Measurements from ENCODE around the gene KRTAP3-1.

The KRTAP3-1 gene

GRCh38 chr17:41016578-41017215 is 7.8 kb upstream of the KRTAP3-1 start:
- H3K27ac ChIP-seq (ENCODE audit: insufficient read depth, low read depth, low read length, poor library complexity, severe bottlenecking) = no peak overlapping the region
- H3K36me3 ChIP-seq (ENCODE audit: control insufficient read depth, insufficient read depth, low read length) = no peaks in the 10 kb centered on the region
- 91 to 92% methylated on average over 13 of the region's 13 CpGs for WGBS, 2 experiments
- H3K4me1 ChIP-seq (ENCODE audit: control insufficient read depth, insufficient read depth, low read length) = no peaks in the 10 kb centered on the region
- H3K4me3 ChIP-seq (ENCODE audit: insufficient read depth, low read depth, low read length) = no peak overlapping the region
- no peaks in the 10 kb centered on the region for H3K27me3 ChIP-seq (ENCODE audit: control insufficient read depth, insufficient read depth, low read length, poor library complexity, severe bottlenecking)
- H3K9me3 ChIP-seq (ENCODE audit: control insufficient read depth, low read length) = no peaks in the 10 kb centered on the region

GRCh38 chr17:41015454-41015853 is 6.5 kb upstream of the KRTAP3-1 start:
- Histone ChIP-seq H3K36me3 (ENCODE audit: control insufficient read depth, insufficient read depth, low read length) (no peaks in the 10 kb centered on the region), H3K9me3 (ENCODE audit: control insufficient read depth, low read length) (no peaks in the 10 kb centered on the region), H3K4me1 (ENCODE audit: control insufficient read depth, insufficient read depth, low read length) (no peaks in the 10 kb centered on the region), H3K27ac (ENCODE audit: insufficient read depth, low read depth, low read length, poor library complexity, severe bottlenecking) (no peak overlapping the region), H3K27me3 (ENCODE audit: control insufficient read depth, insufficient read depth, low read length, poor library complexity, severe bottlenecking) (no peaks in the 10 kb centered on the region), H3K4me3 (ENCODE audit: insufficient read depth, low read depth, low read length) (no peak overlapping the region)
- WGBS, 2 experiments = 78 to 85% methylated on average over 6 to 7 of the region's 7 CpGs

GRCh38 chr17:41013606-41014005 is 4.7 kb upstream of the KRTAP3-1 start:
- Histone ChIP-seq H3K4me3 (ENCODE audit: insufficient read depth, low read depth, low read length) (no peak overlapping the region), H3K27me3 (ENCODE audit: control insufficient read depth, insufficient read depth, low read length, poor library complexity, severe bottlenecking) (no peaks in the 10 kb centered on the region), H3K4me1 (ENCODE audit: control insufficient read depth, insufficient read depth, low read length) (peaks cover 6% of the 10 kb centered on the region), H3K9me3 (ENCODE audit: control insufficient read depth, low read length) (no peaks in the 10 kb centered on the region), H3K36me3 (ENCODE audit: control insufficient read depth, insufficient read depth, low read length) (no peaks in the 10 kb centered on the region), H3K27ac (ENCODE audit: insufficient read depth, low read depth, low read length, poor library complexity, severe bottlenecking) (no peak overlapping the region)
- WGBS, 2 experiments = 68 to 88% methylated on average over 1 of the region's 1 CpG

- H3K27me3 ChIP-seq (ENCODE audit: control insufficient read depth, insufficient read depth, low read length, poor library complexity, severe bottlenecking) = no peaks in the 10 kb centered on the region
- 95 to 98% methylated on average over 3 of the region's 3 CpGs for WGBS, 2 experiments
- H3K36me3 ChIP-seq (ENCODE audit: control insufficient read depth, insufficient read depth, low read length) = no peaks in the 10 kb centered on the region
- H3K27ac ChIP-seq (ENCODE audit: insufficient read depth, low read depth, low read length, poor library complexity, severe bottlenecking) = no peak overlapping the region
- no peak overlapping the region for H3K4me3 ChIP-seq (ENCODE audit: insufficient read depth, low read depth, low read length)
- H3K9me3 ChIP-seq (ENCODE audit: control insufficient read depth, low read length) = no peaks in the 10 kb centered on the region
- H3K4me1 ChIP-seq (ENCODE audit: control insufficient read depth, insufficient read depth, low read length) = peaks cover 6% of the 10 kb centered on the region
These were observed 4.3 kb upstream of the KRTAP3-1 start for GRCh38 chr17:41013181-41013580.

GRCh38 chr17:41012326-41013120 is 3.6 kb upstream of the KRTAP3-1 start:
- no peak overlapping the region for H3K4me3 ChIP-seq (ENCODE audit: insufficient read depth, low read depth, low read length)
- H3K36me3 ChIP-seq (ENCODE audit: control insufficient read depth, insufficient read depth, low read length) = no peaks in the 10 kb centered on the region
- peaks cover 6% of the 10 kb centered on the region for H3K4me1 ChIP-seq (ENCODE audit: control insufficient read depth, insufficient read depth, low read length)
- no peak overlapping the region for H3K27ac ChIP-seq (ENCODE audit: insufficient read depth, low read depth, low read length, poor library complexity, severe bottlenecking)
- H3K9me3 ChIP-seq (ENCODE audit: control insufficient read depth, low read length) = no peaks in the 10 kb centered on the region
- 89 to 92% methylated on average over 6 of the region's 6 CpGs for WGBS, 2 experiments
- no peaks in the 10 kb centered on the region for H3K27me3 ChIP-seq (ENCODE audit: control insufficient read depth, insufficient read depth, low read length, poor library complexity, severe bottlenecking)

- H3K4me1 ChIP-seq (ENCODE audit: control insufficient read depth, insufficient read depth, low read length) = peaks cover 6% of the 10 kb centered on the region
- H3K4me3 ChIP-seq (ENCODE audit: insufficient read depth, low read depth, low read length) = no peak overlapping the region
- H3K9me3 ChIP-seq (ENCODE audit: control insufficient read depth, low read length) = no peaks in the 10 kb centered on the region
- no peak overlapping the region for H3K27ac ChIP-seq (ENCODE audit: insufficient read depth, low read depth, low read length, poor library complexity, severe bottlenecking)
- no peaks in the 10 kb centered on the region for H3K36me3 ChIP-seq (ENCODE audit: control insufficient read depth, insufficient read depth, low read length)
- no peaks in the 10 kb centered on the region for H3K27me3 ChIP-seq (ENCODE audit: control insufficient read depth, insufficient read depth, low read length, poor library complexity, severe bottlenecking)
These were observed 1.5 kb upstream of the KRTAP3-1 start for GRCh38 chr17:41010441-41010840.

- WGBS, 2 experiments = 100% methylated on average over 1 of the region's 1 CpG; no CpG with 5 or more reads in 1 of the 2 experiments
- Histone ChIP-seq H3K4me3 (ENCODE audit: insufficient read depth, low read depth, low read length) (no peak overlapping the region), H3K27me3 (ENCODE audit: control insufficient read depth, insufficient read depth, low read length, poor library complexity, severe bottlenecking) (no peaks in the 10 kb centered on the region), H3K36me3 (ENCODE audit: control insufficient read depth, insufficient read depth, low read length) (no peaks in the 10 kb centered on the region), H3K27ac (ENCODE audit: insufficient read depth, low read depth, low read length, poor library complexity, severe bottlenecking) (peak overlapping the region; percentile 28), H3K4me1 (ENCODE audit: control insufficient read depth, insufficient read depth, low read length) (peaks cover 6% of the 10 kb centered on the region), H3K9me3 (ENCODE audit: control insufficient read depth, low read length) (no peaks in the 10 kb centered on the region)
These were observed 1.0 kb upstream of the KRTAP3-1 start for GRCh38 chr17:41009936-41010335.

- no peaks in the 10 kb centered on the region for H3K36me3 ChIP-seq (ENCODE audit: control insufficient read depth, insufficient read depth, low read length)
- H3K27ac ChIP-seq (ENCODE audit: insufficient read depth, low read depth, low read length, poor library complexity, severe bottlenecking) = no peak overlapping the region
- WGBS, 2 experiments = 66 to 72% methylated on average over 4 of the region's 4 CpGs
- no peaks in the 10 kb centered on the region for H3K9me3 ChIP-seq (ENCODE audit: control insufficient read depth, low read length)
- H3K4me1 ChIP-seq (ENCODE audit: control insufficient read depth, insufficient read depth, low read length) = peaks cover 6% of the 10 kb centered on the region
- no peak overlapping the region for H3K4me3 ChIP-seq (ENCODE audit: insufficient read depth, low read depth, low read length)
- no peaks in the 10 kb centered on the region for H3K27me3 ChIP-seq (ENCODE audit: control insufficient read depth, insufficient read depth, low read length, poor library complexity, severe bottlenecking)
These were observed 403 bp upstream of the KRTAP3-1 start for GRCh38 chr17:41009301-41009760.

GRCh38 chr17:41004397-41004796 is 4.5 kb downstream of the KRTAP3-1 start:
- no peak overlapping the region for H3K27ac ChIP-seq (ENCODE audit: insufficient read depth, low read depth, low read length, poor library complexity, severe bottlenecking)
- peaks cover 6% of the 10 kb centered on the region for H3K4me1 ChIP-seq (ENCODE audit: control insufficient read depth, insufficient read depth, low read length)
- H3K9me3 ChIP-seq (ENCODE audit: control insufficient read depth, low read length) = no peaks in the 10 kb centered on the region
- H3K27me3 ChIP-seq (ENCODE audit: control insufficient read depth, insufficient read depth, low read length, poor library complexity, severe bottlenecking) = no peaks in the 10 kb centered on the region
- no peaks in the 10 kb centered on the region for H3K36me3 ChIP-seq (ENCODE audit: control insufficient read depth, insufficient read depth, low read length)
- WGBS, 2 experiments = 94 to 98% methylated on average over 3 of the region's 3 CpGs
- no peak overlapping the region for H3K4me3 ChIP-seq (ENCODE audit: insufficient read depth, low read depth, low read length)

- H3K27ac ChIP-seq (ENCODE audit: insufficient read depth, low read depth, low read length, poor library complexity, severe bottlenecking) = no peak overlapping the region
- no peak overlapping the region for H3K4me3 ChIP-seq (ENCODE audit: insufficient read depth, low read depth, low read length)
- H3K36me3 ChIP-seq (ENCODE audit: control insufficient read depth, insufficient read depth, low read length) = no peaks in the 10 kb centered on the region
- H3K9me3 ChIP-seq (ENCODE audit: control insufficient read depth, low read length) = no peaks in the 10 kb centered on the region
- H3K27me3 ChIP-seq (ENCODE audit: control insufficient read depth, insufficient read depth, low read length, poor library complexity, severe bottlenecking) = no peaks in the 10 kb centered on the region
- WGBS, 2 experiments = 88 to 94% methylated on average over 4 of the region's 4 CpGs
- H3K4me1 ChIP-seq (ENCODE audit: control insufficient read depth, insufficient read depth, low read length) = peaks cover 4% of the 10 kb centered on the region
These were observed 5.0 kb downstream of the KRTAP3-1 start for GRCh38 chr17:41003926-41004325.
